ENCODE measurements around the gene FAT1. TPM values are rescaled to one million over a fixed set of nuclear protein-coding genes. Genes with fewer than 3 reads are reported as not detected.

The FAT1 gene
- total and polyA plus RNA-seq, 9 of the 15 experiments (the other 6 are each of a cell fraction or from before 2014, with no cell fraction given): 6.0 to 38.4 (median 21.4) TPM

DNA sequence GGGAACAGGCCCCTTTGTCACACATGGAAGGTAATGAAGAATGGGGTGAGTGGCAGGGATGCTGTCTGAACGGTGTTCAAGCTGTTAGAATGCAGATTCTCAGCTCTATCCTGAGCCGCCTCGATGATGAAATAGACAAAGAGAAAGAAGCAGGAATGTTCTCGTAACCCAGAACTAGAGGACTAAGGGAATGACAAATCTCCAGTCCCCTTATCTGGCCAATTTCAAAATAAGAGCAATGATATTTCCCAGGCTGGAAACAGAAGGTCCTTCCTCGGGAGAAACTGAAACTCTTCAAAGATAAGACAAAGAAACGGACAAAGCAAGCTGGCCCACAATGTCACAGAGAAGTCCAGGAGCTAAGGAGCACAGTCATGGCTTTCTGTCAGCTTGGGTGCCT lies 138.7 kb downstream of the FAT1 start:
- ChIA-PET CTCF (ENCODE audit: low intra/inter-chr PET ratio) (no interaction called here), POLR2A (no interaction called here)
- TF ChIP-seq POLR3A (IDR thresholded peaks at IDR 0.05; ENCODE audit: borderline replicate concordance, extremely low read depth, insufficient read depth, insufficient read length): no peak
- peak; percentile 47; the same call in 1 of the 2 replicates for TF ChIP-seq MYNN (IDR thresholded peaks at IDR 0.05)
- TF ChIP-seq MYNN (CRISPR knock-in tag; IDR thresholded peaks at IDR 0.05): no peak
- no peak overlapping the region for H3K9ac ChIP-seq (ENCODE audit: insufficient read depth in 1 of 2, low read depth in 2 of 2, low read length in 2 of 2)
- ATAC-seq (no peak), DNase-seq (ENCODE audit: extremely low read depth in 1 of 4, low spot score in 3 of 4) (no peak), FAIRE-seq (no peak)
- H2AFZ ChIP-seq (ENCODE audit: low read depth, low read length): no peak overlapping the region
- no peak overlapping the region for H3K27ac ChIP-seq (ENCODE audit: extremely low read depth, low read depth, low read length)
- H3K4me1 ChIP-seq (replicated peaks in 1 of 2; ENCODE audit: control insufficient read depth in 2 of 2, insufficient read depth in 2 of 2, low read length in 2 of 2): no peaks in the 10 kb centered on the region
- H3K4me2 ChIP-seq (ENCODE audit: insufficient read depth, low read length): no peak overlapping the region
- H3K9me3 ChIP-seq (replicated peaks; ENCODE audit: control insufficient read depth, insufficient read depth, low read depth, low read length): no peaks in the 10 kb centered on the region
- in situ Hi-C loops (cut with MboI) (no loop called here), intact Hi-C loops (cut with micrococcal nuclease) (no loop called here)
- H3K9me1 ChIP-seq (ENCODE audit: control insufficient read depth, insufficient read depth, low read length): no peaks in the 10 kb centered on the region
- H3K79me2 ChIP-seq (ENCODE audit: control insufficient read depth, insufficient read depth, low read length): no peaks in the 10 kb centered on the region
- no peaks in the 10 kb centered on the region for H3K27me3 ChIP-seq (ENCODE audit: control insufficient read depth in 2 of 2, insufficient read depth in 2 of 2, low read length in 2 of 2)
- no TSS peak for BruUV-seq (replicated peaks)
- no peak overlapping the region for H3K4me3 ChIP-seq
- WGBS (ENCODE audit: insufficient coverage, low coverage, missing lambda C conversion rate): 23% methylated on average over 5 of the region's 6 CpGs
- H4K20me1 ChIP-seq (replicated peaks; ENCODE audit: control insufficient read depth, insufficient read depth, low read length): no peaks in the 10 kb centered on the region
- H3K36me3 ChIP-seq (ENCODE audit: control insufficient read depth, insufficient read depth, low read length): peaks cover 9% of the 10 kb centered on the region; the same call in 1 of the 3 replicates

DNA sequence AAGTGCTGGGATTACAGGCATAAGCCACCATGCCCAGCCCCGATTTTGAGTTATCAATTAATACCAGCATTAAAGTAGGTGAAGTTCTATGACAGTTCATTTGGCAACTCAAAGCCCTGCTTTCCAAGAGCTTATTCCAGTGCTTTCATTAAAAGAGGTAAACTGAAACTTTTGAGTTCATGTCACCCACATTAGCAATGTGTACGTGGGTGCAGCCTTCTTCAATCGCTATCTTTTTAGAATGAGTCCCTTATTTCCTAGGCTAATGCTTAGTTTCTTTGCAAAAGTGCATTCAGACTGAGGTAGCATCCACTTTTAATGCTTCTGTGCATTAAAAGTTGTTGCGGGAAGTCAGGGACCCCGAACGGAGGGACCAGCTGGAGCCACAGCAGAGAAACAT lies 142.2 kb downstream of the FAT1 start:
- Histone ChIP-seq H3K9me3 (replicated peaks; ENCODE audit: control insufficient read depth, insufficient read depth, low read depth, low read length) (no peaks in the 10 kb centered on the region), H3K4me3 (no peak overlapping the region), H4K20me1 (replicated peaks; ENCODE audit: control insufficient read depth, insufficient read depth, low read length) (no peaks in the 10 kb centered on the region), H3K27me3 (ENCODE audit: control insufficient read depth in 2 of 2, insufficient read depth in 2 of 2, low read length in 2 of 2) (peaks cover 0 to 5% of the 10 kb centered on the region in 2 experiments; a peak in 2 of 5 replicates), H3K36me3 (ENCODE audit: control insufficient read depth, insufficient read depth, low read length) (no peaks in the 10 kb centered on the region), H3K4me1 (replicated peaks in 1 of 2; ENCODE audit: control insufficient read depth in 2 of 2, insufficient read depth in 2 of 2, low read length in 2 of 2) (no peaks in the 10 kb centered on the region), H3K79me2 (ENCODE audit: control insufficient read depth, insufficient read depth, low read length) (no peaks in the 10 kb centered on the region), H2AFZ (ENCODE audit: low read depth, low read length) (no peak overlapping the region), H3K4me2 (ENCODE audit: insufficient read depth, low read length) (no peak overlapping the region), H3K27ac (ENCODE audit: extremely low read depth, low read depth, low read length) (no peak overlapping the region), H3K9me1 (ENCODE audit: control insufficient read depth, insufficient read depth, low read length) (no peaks in the 10 kb centered on the region), H3K9ac (ENCODE audit: insufficient read depth in 1 of 2, low read depth in 2 of 2, low read length in 2 of 2) (no peak overlapping the region)
- ChIA-PET CTCF (ENCODE audit: low intra/inter-chr PET ratio) (no interaction called here), POLR2A (no interaction called here)
- intact Hi-C loops (cut with micrococcal nuclease) (no loop called here), in situ Hi-C loops (cut with MboI) (no loop called here)
- ATAC-seq (no peak), FAIRE-seq (no peak), DNase-seq (ENCODE audit: extremely low read depth in 1 of 4, low spot score in 3 of 4) (no peak)
- 12% methylated on average over 6 of the region's 6 CpGs for WGBS (ENCODE audit: insufficient coverage, low coverage, missing lambda C conversion rate)
- BruUV-seq (replicated peaks): no TSS peak
- TF ChIP-seq GATAD2B (IDR thresholded peaks at IDR 0.05; ENCODE audit: borderline replicate concordance) (no peak), BCL6 (CRISPR knock-in tag; IDR thresholded peaks at IDR 0.05) (no peak), NFIX (CRISPR knock-in tag; IDR thresholded peaks at IDR 0.05; ENCODE audit: low read depth) (no peak), ZZZ3 (IDR thresholded peaks at IDR 0.05) (no peak), SNIP1 (IDR thresholded peaks at IDR 0.05; ENCODE audit: low read depth) (no peak), ZNF184 (CRISPR knock-in tag; IDR thresholded peaks at IDR 0.05) (no peak)
- TF ChIP-seq, protein P1, sequence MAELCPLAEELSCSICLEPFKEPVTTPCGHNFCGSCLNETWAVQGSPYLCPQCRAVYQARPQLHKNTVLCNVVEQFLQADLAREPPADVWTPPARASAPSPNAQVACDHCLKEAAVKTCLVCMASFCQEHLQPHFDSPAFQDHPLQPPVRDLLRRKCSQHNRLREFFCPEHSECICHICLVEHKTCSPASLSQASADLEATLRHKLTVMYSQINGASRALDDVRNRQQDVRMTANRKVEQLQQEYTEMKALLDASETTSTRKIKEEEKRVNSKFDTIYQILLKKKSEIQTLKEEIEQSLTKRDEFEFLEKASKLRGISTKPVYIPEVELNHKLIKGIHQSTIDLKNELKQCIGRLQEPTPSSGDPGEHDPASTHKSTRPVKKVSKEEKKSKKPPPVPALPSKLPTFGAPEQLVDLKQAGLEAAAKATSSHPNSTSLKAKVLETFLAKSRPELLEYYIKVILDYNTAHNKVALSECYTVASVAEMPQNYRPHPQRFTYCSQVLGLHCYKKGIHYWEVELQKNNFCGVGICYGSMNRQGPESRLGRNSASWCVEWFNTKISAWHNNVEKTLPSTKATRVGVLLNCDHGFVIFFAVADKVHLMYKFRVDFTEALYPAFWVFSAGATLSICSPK (IDR thresholded peaks at IDR 0.05; ENCODE audit: borderline replicate concordance): no peak
- TF ChIP-seq, protein P2, sequence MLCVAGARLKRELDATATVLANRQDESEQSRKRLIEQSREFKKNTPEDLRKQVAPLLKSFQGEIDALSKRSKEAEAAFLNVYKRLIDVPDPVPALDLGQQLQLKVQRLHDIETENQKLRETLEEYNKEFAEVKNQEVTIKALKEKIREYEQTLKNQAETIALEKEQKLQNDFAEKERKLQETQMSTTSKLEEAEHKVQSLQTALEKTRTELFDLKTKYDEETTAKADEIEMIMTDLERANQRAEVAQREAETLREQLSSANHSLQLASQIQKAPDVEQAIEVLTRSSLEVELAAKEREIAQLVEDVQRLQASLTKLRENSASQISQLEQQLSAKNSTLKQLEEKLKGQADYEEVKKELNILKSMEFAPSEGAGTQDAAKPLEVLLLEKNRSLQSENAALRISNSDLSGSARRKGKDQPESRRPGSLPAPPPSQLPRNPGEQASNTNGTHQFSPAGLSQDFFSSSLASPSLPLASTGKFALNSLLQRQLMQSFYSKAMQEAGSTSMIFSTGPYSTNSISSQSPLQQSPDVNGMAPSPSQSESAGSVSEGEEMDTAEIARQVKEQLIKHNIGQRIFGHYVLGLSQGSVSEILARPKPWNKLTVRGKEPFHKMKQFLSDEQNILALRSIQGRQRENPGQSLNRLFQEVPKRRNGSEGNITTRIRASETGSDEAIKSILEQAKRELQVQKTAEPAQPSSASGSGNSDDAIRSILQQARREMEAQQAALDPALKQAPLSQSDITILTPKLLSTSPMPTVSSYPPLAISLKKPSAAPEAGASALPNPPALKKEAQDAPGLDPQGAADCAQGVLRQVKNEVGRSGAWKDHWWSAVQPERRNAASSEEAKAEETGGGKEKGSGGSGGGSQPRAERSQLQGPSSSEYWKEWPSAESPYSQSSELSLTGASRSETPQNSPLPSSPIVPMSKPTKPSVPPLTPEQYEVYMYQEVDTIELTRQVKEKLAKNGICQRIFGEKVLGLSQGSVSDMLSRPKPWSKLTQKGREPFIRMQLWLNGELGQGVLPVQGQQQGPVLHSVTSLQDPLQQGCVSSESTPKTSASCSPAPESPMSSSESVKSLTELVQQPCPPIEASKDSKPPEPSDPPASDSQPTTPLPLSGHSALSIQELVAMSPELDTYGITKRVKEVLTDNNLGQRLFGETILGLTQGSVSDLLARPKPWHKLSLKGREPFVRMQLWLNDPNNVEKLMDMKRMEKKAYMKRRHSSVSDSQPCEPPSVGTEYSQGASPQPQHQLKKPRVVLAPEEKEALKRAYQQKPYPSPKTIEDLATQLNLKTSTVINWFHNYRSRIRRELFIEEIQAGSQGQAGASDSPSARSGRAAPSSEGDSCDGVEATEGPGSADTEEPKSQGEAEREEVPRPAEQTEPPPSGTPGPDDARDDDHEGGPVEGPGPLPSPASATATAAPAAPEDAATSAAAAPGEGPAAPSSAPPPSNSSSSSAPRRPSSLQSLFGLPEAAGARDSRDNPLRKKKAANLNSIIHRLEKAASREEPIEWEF (CRISPR knock-in tag; IDR thresholded peaks at IDR 0.05): no peak
